A549 (cell line): Measurements from ENCODE around the gene RBM44. TPM values are rescaled to one million over a fixed set of nuclear protein-coding genes. Genes with fewer than 3 reads are reported as not detected.

Experiments used
- ATAC-seq, 2 experiments: fragments of 200-7000 bp in 1 of 2; fragments of >200 bp in 1 of 2; cut with Nextera tagmentation in 1 of 2; cut with Tn5 transposase in 1 of 2; 3 replicates each; pipeline versions ENCODE4 v1.8.0 to v1.9.1; 2018 to 2020; ENCODE audit warnings: mild to moderate bottlenecking in 1 of 2, moderate library complexity in 1 of 2
- CTCF ChIA-PET: fragments of 300-600 bp; sonication (Branson Sonifier 250); formaldehyde crosslinking; extraction: SDS; loops from one replicate; lab custom pipeline; 2021; ENCODE audit warnings: antibody characterized with exemption, inconsistent platforms; lab: Yijun Ruan, JAX
- POLR2A ChIA-PET: fragments of 350-600 bp; formaldehyde crosslinking; extraction: SDS; loops from one replicate; lab custom pipeline; 2021; ENCODE audit warnings: antibody characterized with exemption, inconsistent platforms; lab: Yijun Ruan, JAX
- DNase-seq, 2 experiments: peaks; one replicate each; pipeline versions ENCODE4 v3.0.0 to v3.0.0-alpha.2; 2011 to 2016; ENCODE audit warnings: low read depth in 1 of 2, low spot score in 1 of 2
- FAIRE-seq: peaks from 2 replicates; lab custom pipeline; 2011; peaks lifted over from hg19 to GRCh38; lab: Jason Lieb, UNC
- H3K27ac ChIP-seq, 2 experiments: fragments of >200 bp; sonication (Bioruptor Twin); formaldehyde crosslinking; 3 replicates each; pipeline ENCODE4 v1.5.1; 2016 to 2017
- H3K4me1 ChIP-seq: fragments of >200 bp; sonication (Bioruptor Twin); formaldehyde crosslinking; 3 replicates; pipeline ENCODE4 v1.6.1; 2016
- H3K4me2 ChIP-seq: fragments of >200 bp; sonication (Bioruptor Twin); formaldehyde crosslinking; 3 replicates; pipeline ENCODE4 v1.6.1; 2016
- H3K4me3 ChIP-seq: fragments of >200 bp; sonication (Bioruptor Twin); formaldehyde crosslinking; 3 replicates; pipeline ENCODE4 v1.5.1; 2016
- H3K9me3 ChIP-seq: fragments of >200 bp; sonication (Bioruptor Twin); formaldehyde crosslinking; 3 replicates; pipeline ENCODE4 v1.6.1; 2016
- CBX2 ChIP-seq: fragments of 200-600 bp; sonication (generic); IDR thresholded peaks from 2 replicates; pipeline ENCODE4 v1.6.1; 2016; ENCODE audit warnings: low read depth, mild to moderate bottlenecking, borderline replicate concordance
- CHD2 ChIP-seq: fragments of 150-350 bp; IDR thresholded peaks from 2 replicates; pipeline ENCODE4 v1.6.1; 2014; ENCODE audit warnings: low read length; ENCODE audit not compliant: partially characterized antibody
- EP300 ChIP-seq, 2 experiments: fragments of >200 bp; sonication (Bioruptor Twin); formaldehyde crosslinking; IDR thresholded peaks; 2 replicates in 1 of 2; 3 replicates in 1 of 2; pipeline ENCODE4 v1.6.1; 2016 to 2017
- FOSL2 ChIP-seq, 2 experiments: fragments of 450-650 bp in 1 of 2; fragments of >200 bp in 1 of 2; sonication (Bioruptor Twin) in 1 of 2; formaldehyde crosslinking; IDR thresholded peaks; 2 replicates each; pipeline versions ENCODE4 v1.5.0 to v1.6.1; 2016 to 2020; ENCODE audit warnings: mild to moderate bottlenecking in 1 of 2, moderate library complexity in 1 of 2
- FOXS1 ChIP-seq: fragments of 250-450 bp; sonication (Bioruptor Pico); IDR thresholded peaks from 2 replicates; pipeline ENCODE4 v1.5.0; 2020; ENCODE audit warnings: mild to moderate bottlenecking, moderate library complexity
- HEYL ChIP-seq: fragments of 250-450 bp; sonication (Bioruptor Pico); IDR thresholded peaks from 2 replicates; pipeline ENCODE4 v1.8.0; 2021; ENCODE audit warnings: mild to moderate bottlenecking, moderate library complexity
- HOXB5 ChIP-seq: fragments of 250-450 bp; sonication (Bioruptor Pico); IDR thresholded peaks from 2 replicates; pipeline ENCODE4 v1.5.0; 2020; ENCODE audit warnings: mild to moderate bottlenecking, moderate library complexity
- KDM1A ChIP-seq: fragments of 200-600 bp; sonication (generic); IDR thresholded peaks from 2 replicates; pipeline ENCODE4 v1.6.1; 2016; ENCODE audit warnings: low read depth, mild to moderate bottlenecking
- MAZ ChIP-seq: fragments of 150-350 bp; IDR thresholded peaks from 2 replicates; pipeline ENCODE4 v1.6.1; 2014; ENCODE audit warnings: antibody characterized with exemption, low read depth, low read length, borderline replicate concordance
- MYC ChIP-seq: IDR thresholded peaks from 2 replicates; pipeline ENCODE4 v1.6.1; 2012; ENCODE audit warnings: mild to moderate bottlenecking, inconsistent platforms, low read length, improper control_type of control experiment, borderline replicate concordance
- NPAS2 ChIP-seq: fragments of 250-450 bp; sonication (Bioruptor Pico); IDR thresholded peaks from 2 replicates; pipeline ENCODE4 v1.8.0; 2022; ENCODE audit warnings: mild to moderate bottlenecking, moderate library complexity, borderline replicate concordance
- NR3C1 ChIP-seq: fragments of >200 bp; sonication (Bioruptor Twin); formaldehyde crosslinking; IDR thresholded peaks from 3 replicates; pipeline ENCODE4 v1.6.1; 2017
- RARB ChIP-seq: fragments of 250-450 bp; sonication (Bioruptor Pico); IDR thresholded peaks from 2 replicates; pipeline ENCODE4 v1.8.0; 2021; ENCODE audit warnings: mild to moderate bottlenecking, moderate library complexity
- RCOR1 ChIP-seq: fragments of 150-350 bp; IDR thresholded peaks from 2 replicates; pipeline ENCODE4 v1.6.1; 2014; ENCODE audit warnings: antibody characterized with exemption, low read length, low read depth
- SMC3 ChIP-seq: fragments of >200 bp; sonication (Bioruptor Twin); formaldehyde crosslinking; IDR thresholded peaks from 3 replicates; pipeline ENCODE4 v1.6.1; 2018; ENCODE audit warnings: inconsistent platforms
- TP53 ChIP-seq: fragments of 250-450 bp; sonication (Bioruptor Pico); IDR thresholded peaks from 2 replicates; pipeline ENCODE4 v1.5.0; 2021; ENCODE audit warnings: mild to moderate bottlenecking, moderate library complexity
- ZFP36 ChIP-seq: fragments of 450-650 bp; IDR thresholded peaks from 2 replicates; pipeline ENCODE4 v1.6.1; 2014; ENCODE audit warnings: borderline replicate concordance; ENCODE audit not compliant: partially characterized antibody
- WGBS: methylation state at CpG from one replicate; pipeline ENCODE4 v1.1.6; 2017; ENCODE audit errors: missing lambda C conversion rate; 5-methylcytosine and 5-hydroxymethylcytosine counted together
- polyA plus RNA-seq, 4 experiments: library from polyadenylated mRNA; depleted of rRNA in 3 of 4; stranded (reverse); fragments of >200 nt; fragmentation: RNase III in 1 of 4; extraction: RNeasy Plus Mini Kit Qiagen cat#74134 plus additional on column Dnase treatment in 1 of 4; gene quantifications; 2 replicates in 3 of 4; 3 replicates in 1 of 4; pipeline ENCODE4 v1.2.3, GENCODE V29; 2011 to 2017
- TF ChIP-seq, protein P1 (sequence below): fragments of 450-650 bp; IDR thresholded peaks from 2 replicates; pipeline ENCODE4 v1.6.1; 2014; ENCODE audit warnings: antibody characterized with exemption
- TF ChIP-seq, protein P2 (sequence below): fragments of >200 bp; sonication (Bioruptor Twin); formaldehyde crosslinking; IDR thresholded peaks from 3 replicates; pipeline ENCODE4 v1.5.1; 2016
- TF ChIP-seq, protein P3 (sequence below): fragments of 250-450 bp; sonication (Bioruptor Pico); IDR thresholded peaks from 2 replicates; pipeline ENCODE4 v1.5.0; 2020; ENCODE audit warnings: low read depth, mild to moderate bottlenecking, moderate library complexity
- TF ChIP-seq, protein P4 (sequence below): fragments of 200-600 bp; sonication (generic); IDR thresholded peaks from 2 replicates; pipeline ENCODE4 v1.6.1; 2016; ENCODE audit warnings: antibody characterized with exemption, mild to moderate bottlenecking, moderate library complexity

The RBM44 gene
- polyA plus RNA-seq, 2 of the 4 experiments (the other 2 are of a cell fraction) = 0.30 to 0.87 TPM

DNA sequence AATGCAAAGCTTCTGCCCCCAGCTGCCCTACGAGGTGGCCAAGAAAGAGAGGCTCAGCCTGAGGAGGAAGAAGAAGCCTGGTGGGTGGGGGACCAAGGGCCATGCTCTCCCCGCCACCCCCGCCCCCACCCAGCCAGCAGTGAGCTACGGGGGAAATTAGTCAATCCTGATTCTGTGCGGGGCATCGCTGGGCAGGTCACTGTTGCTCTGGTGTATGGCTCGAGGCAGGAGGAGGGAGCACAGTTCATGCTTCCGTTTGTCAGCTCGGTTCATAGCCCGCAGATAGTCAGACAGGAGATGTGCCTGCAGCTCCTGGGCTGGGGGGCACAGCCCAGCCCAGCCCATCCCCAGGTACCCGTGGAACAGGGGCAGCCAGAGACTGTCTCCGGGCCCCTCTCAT lies 78.0 kb downstream of the RBM44 start:
- no peak for FAIRE-seq
- peaks cover 21% of the 10 kb centered on the region for H3K4me1 ChIP-seq
- WGBS = 60% methylated on average over 6 of the region's 12 CpGs
- H3K9me3 ChIP-seq = no peaks in the 10 kb centered on the region
- POLR2A ChIA-PET = no interaction called here
- peak overlapping the region in 1 of 2 experiments; percentile 83; a peak in 1 of 6 replicates for H3K27ac ChIP-seq
- no peak for TF ChIP-seq CHD2
- TF ChIP-seq, protein P1, sequence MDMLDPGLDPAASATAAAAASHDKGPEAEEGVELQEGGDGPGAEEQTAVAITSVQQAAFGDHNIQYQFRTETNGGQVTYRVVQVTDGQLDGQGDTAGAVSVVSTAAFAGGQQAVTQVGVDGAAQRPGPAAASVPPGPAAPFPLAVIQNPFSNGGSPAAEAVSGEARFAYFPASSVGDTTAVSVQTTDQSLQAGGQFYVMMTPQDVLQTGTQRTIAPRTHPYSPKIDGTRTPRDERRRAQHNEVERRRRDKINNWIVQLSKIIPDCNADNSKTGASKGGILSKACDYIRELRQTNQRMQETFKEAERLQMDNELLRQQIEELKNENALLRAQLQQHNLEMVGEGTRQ = no peak
- TF ChIP-seq, protein P2, sequence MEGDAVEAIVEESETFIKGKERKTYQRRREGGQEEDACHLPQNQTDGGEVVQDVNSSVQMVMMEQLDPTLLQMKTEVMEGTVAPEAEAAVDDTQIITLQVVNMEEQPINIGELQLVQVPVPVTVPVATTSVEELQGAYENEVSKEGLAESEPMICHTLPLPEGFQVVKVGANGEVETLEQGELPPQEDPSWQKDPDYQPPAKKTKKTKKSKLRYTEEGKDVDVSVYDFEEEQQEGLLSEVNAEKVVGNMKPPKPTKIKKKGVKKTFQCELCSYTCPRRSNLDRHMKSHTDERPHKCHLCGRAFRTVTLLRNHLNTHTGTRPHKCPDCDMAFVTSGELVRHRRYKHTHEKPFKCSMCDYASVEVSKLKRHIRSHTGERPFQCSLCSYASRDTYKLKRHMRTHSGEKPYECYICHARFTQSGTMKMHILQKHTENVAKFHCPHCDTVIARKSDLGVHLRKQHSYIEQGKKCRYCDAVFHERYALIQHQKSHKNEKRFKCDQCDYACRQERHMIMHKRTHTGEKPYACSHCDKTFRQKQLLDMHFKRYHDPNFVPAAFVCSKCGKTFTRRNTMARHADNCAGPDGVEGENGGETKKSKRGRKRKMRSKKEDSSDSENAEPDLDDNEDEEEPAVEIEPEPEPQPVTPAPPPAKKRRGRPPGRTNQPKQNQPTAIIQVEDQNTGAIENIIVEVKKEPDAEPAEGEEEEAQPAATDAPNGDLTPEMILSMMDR = no peak
- TF ChIP-seq FOSL2 (IDR thresholded peaks at IDR 0.05) = no peak
- TF ChIP-seq FOSL2 (CRISPR knock-in tag; IDR thresholded peaks at IDR 0.05) = no peak
- TF ChIP-seq NR3C1 = no peak
- TF ChIP-seq EP300 (IDR thresholded peaks at IDR 0.05) = no peak
- TF ChIP-seq, all 56 proteins: peak for 0
- no peak for ATAC-seq
- no peak for DNase-seq
- Histone ChIP-seq H3K4me2 (no peak overlapping the region), H3K4me3 (no peak overlapping the region)
- CTCF ChIA-PET = interaction anchor here (1.1 to 2.1 kb wide), 2 partner anchors 12 to 18 kb away, joined by 3 to 5 read pairs; no protein-coding TSS in a partner anchor

DNA sequence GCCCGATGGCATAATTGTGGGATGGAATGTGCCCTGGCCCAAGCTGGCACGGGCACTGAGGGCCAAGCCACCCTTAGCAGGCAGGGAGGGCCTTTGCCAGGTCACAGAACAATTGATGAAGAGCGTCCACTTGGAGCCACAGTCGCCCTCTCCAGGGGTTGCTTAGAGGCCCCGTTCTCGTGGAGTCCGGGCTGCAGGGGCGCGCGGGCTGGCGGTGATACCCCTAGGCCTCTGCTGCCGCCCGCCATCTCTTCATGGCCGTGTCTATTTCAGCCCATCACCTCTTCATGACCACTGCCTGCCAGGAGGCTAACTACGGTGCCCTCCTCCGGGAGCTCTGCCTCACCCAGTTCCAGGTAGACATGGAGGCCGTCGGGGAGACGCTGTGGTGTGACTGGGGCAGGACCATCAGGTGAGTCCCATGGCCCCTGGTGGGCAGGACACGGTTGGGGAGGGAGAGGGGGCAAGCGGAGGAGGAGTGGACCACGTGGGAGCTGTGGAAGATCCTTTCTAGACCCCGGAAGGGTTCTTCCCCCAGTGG lies 78.4 kb downstream of the RBM44 start:
- Histone ChIP-seq H3K4me2 (no peak overlapping the region), H3K27ac (no peak overlapping the region; a peak in 1 of 6 replicates), H3K4me3 (no peak overlapping the region), H3K9me3 (no peaks in the 10 kb centered on the region), H3K4me1 (peaks cover 21% of the 10 kb centered on the region)
- DNase-seq (no peak), ATAC-seq (no peak), FAIRE-seq (no peak)
- 87% methylated on average over 21 of the region's 23 CpGs for WGBS
- no peak for TF ChIP-seq TP53 (CRISPR knock-in tag)
- TF ChIP-seq MAZ = no peak
- no peak for TF ChIP-seq SMC3
- no peak for TF ChIP-seq CBX2
- no peak for TF ChIP-seq NPAS2 (CRISPR knock-in tag)
- TF ChIP-seq HOXB5 (CRISPR knock-in tag) = no peak
- TF ChIP-seq RCOR1 = no peak
- TF ChIP-seq KDM1A = no peak
- no peak for TF ChIP-seq RARB (CRISPR knock-in tag)
- TF ChIP-seq, protein P3, sequence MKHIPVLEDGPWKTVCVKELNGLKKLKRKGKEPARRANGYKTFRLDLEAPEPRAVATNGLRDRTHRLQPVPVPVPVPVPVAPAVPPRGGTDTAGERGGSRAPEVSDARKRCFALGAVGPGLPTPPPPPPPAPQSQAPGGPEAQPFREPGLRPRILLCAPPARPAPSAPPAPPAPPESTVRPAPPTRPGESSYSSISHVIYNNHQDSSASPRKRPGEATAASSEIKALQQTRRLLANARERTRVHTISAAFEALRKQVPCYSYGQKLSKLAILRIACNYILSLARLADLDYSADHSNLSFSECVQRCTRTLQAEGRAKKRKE (CRISPR knock-in tag) = no peak
- TF ChIP-seq MYC = no peak
- TF ChIP-seq FOXS1 (CRISPR knock-in tag) = no peak
- no peak for TF ChIP-seq ZFP36
- no peak for TF ChIP-seq HEYL (CRISPR knock-in tag)
- TF ChIP-seq, protein P4, sequence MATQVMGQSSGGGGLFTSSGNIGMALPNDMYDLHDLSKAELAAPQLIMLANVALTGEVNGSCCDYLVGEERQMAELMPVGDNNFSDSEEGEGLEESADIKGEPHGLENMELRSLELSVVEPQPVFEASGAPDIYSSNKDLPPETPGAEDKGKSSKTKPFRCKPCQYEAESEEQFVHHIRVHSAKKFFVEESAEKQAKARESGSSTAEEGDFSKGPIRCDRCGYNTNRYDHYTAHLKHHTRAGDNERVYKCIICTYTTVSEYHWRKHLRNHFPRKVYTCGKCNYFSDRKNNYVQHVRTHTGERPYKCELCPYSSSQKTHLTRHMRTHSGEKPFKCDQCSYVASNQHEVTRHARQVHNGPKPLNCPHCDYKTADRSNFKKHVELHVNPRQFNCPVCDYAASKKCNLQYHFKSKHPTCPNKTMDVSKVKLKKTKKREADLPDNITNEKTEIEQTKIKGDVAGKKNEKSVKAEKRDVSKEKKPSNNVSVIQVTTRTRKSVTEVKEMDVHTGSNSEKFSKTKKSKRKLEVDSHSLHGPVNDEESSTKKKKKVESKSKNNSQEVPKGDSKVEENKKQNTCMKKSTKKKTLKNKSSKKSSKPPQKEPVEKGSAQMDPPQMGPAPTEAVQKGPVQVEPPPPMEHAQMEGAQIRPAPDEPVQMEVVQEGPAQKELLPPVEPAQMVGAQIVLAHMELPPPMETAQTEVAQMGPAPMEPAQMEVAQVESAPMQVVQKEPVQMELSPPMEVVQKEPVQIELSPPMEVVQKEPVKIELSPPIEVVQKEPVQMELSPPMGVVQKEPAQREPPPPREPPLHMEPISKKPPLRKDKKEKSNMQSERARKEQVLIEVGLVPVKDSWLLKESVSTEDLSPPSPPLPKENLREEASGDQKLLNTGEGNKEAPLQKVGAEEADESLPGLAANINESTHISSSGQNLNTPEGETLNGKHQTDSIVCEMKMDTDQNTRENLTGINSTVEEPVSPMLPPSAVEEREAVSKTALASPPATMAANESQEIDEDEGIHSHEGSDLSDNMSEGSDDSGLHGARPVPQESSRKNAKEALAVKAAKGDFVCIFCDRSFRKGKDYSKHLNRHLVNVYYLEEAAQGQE = no peak
- CTCF ChIA-PET = interaction anchor here (0.9 to 1.1 kb wide), 2 partner anchors 12 to 184 kb away, joined by 3 to 4 read pairs; partner anchors contain the start of gene SCLY
- POLR2A ChIA-PET = no interaction called here
